Ovary (tissue), 3 donors: ENCODE data around the gene KNL1.

ENCODE experiments used
- CTCF ChIP-seq, 3 donors: fragments of 450-650 bp in 2 of 3; fragments of 200-600 bp in 1 of 3; IDR thresholded peaks; one replicate each; pipeline versions ENCODE4 v1.5.1 to v1.8.0; 2016 to 2022; ENCODE audit warnings: antibody characterized with exemption in 3 of 3, mild to moderate bottlenecking in 1 of 3
- POLR2A ChIP-seq: fragments of 450-650 bp; IDR thresholded peaks from one replicate; pipeline ENCODE4 v1.6.1; 2017; ENCODE audit warnings: antibody characterized with exemption, mild to moderate bottlenecking, moderate library complexity
- donor health status: DM: no; HTN: no; CAD: no.

DNA sequence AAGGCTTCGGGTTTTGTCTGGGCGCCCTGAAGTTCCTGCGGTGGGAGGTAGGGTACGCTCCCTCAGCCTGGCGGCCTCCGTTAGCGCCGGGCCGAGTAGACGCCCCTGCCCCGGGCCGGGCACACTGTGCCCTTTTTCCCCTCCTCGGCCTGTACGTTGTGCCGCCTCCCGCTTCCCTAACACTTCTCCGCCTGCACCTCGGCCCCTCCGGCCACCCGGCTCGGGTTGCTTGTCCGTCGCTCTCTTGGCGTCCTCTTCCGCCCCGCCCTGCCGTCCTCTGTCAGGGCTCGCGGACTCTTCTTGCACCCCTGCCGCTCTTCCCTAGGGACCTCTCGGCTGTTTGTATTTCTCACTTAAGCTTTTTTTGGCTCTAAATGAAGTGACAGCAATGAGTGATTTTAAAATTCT, 384 bp downstream of the KNL1 start:
- TF ChIP-seq POLR2A = no peak
- TF ChIP-seq CTCF (IDR thresholded peaks at IDR 0.05) = no peak
